Liver (tissue), 3 donors: ENCODE measurements around the gene MAVS.

Experiments
- ATF3 ChIP-seq: IDR thresholded peaks from 2 replicates; pipeline ENCODE4 v1.6.1; 2016; ENCODE audit warnings: antibody characterized with exemption
- CTCF ChIP-seq: fragments of 150-350 bp; IDR thresholded peaks from 2 replicates; pipeline ENCODE4 v1.5.1; 2017; ENCODE audit warnings: improper control_type of control experiment, low read depth, low read length; ENCODE audit not compliant: missing input control
- GABPA ChIP-seq, 2 donors: IDR thresholded peaks in 1 of 2; conservative IDR thresholded peaks in 1 of 2; 2 replicates each; pipeline ENCODE4 v1.6.1; 2016; ENCODE audit warnings: antibody characterized with exemption in 2 of 2, mild to moderate bottlenecking in 1 of 2, moderate library complexity in 1 of 2
- MAX ChIP-seq: IDR thresholded peaks from 2 replicates; pipeline ENCODE4 v1.6.1; 2016; ENCODE audit warnings: antibody characterized with exemption
- RAD21 ChIP-seq, 2 donors: IDR thresholded peaks; 2 replicates each; pipeline ENCODE4 v1.6.1; 2016; ENCODE audit warnings: antibody characterized with exemption in 2 of 2, mild to moderate bottlenecking in 2 of 2
- TAF1 ChIP-seq: conservative IDR thresholded peaks from 2 replicates; pipeline ENCODE4 v1.6.1; 2016; ENCODE audit warnings: antibody characterized with exemption, mild to moderate bottlenecking
- YY1 ChIP-seq: IDR thresholded peaks from 2 replicates; pipeline ENCODE4 v1.6.1; 2016; ENCODE audit warnings: antibody characterized with exemption, mild to moderate bottlenecking
- TF ChIP-seq, protein P1 (sequence below): IDR thresholded peaks from 2 replicates; pipeline ENCODE4 v1.6.1; 2016; ENCODE audit warnings: antibody characterized with exemption, mild to moderate bottlenecking
- donor health status: healthy.
- donor health status: healthy.

- TF ChIP-seq CTCF: no peak
- no peak for TF ChIP-seq ATF3
- no peak for TF ChIP-seq MAX
- TF ChIP-seq TAF1: no peak
- TF ChIP-seq RAD21 (IDR thresholded peaks at IDR 0.05): no peak
- no peak for TF ChIP-seq GABPA (IDR thresholded peaks at IDR 0.05 in 1 of 2, conservative IDR thresholded peaks at IDR 0.05 in 1 of 2)
- TF ChIP-seq, protein P1, sequence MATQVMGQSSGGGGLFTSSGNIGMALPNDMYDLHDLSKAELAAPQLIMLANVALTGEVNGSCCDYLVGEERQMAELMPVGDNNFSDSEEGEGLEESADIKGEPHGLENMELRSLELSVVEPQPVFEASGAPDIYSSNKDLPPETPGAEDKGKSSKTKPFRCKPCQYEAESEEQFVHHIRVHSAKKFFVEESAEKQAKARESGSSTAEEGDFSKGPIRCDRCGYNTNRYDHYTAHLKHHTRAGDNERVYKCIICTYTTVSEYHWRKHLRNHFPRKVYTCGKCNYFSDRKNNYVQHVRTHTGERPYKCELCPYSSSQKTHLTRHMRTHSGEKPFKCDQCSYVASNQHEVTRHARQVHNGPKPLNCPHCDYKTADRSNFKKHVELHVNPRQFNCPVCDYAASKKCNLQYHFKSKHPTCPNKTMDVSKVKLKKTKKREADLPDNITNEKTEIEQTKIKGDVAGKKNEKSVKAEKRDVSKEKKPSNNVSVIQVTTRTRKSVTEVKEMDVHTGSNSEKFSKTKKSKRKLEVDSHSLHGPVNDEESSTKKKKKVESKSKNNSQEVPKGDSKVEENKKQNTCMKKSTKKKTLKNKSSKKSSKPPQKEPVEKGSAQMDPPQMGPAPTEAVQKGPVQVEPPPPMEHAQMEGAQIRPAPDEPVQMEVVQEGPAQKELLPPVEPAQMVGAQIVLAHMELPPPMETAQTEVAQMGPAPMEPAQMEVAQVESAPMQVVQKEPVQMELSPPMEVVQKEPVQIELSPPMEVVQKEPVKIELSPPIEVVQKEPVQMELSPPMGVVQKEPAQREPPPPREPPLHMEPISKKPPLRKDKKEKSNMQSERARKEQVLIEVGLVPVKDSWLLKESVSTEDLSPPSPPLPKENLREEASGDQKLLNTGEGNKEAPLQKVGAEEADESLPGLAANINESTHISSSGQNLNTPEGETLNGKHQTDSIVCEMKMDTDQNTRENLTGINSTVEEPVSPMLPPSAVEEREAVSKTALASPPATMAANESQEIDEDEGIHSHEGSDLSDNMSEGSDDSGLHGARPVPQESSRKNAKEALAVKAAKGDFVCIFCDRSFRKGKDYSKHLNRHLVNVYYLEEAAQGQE: no peak
- TF ChIP-seq YY1: no peak
Measured at GRCh38 chr20:3904224-3904623, 57.6 kb downstream of the MAVS start.
